ENCODE measurements around the gene OPN5. TPM values are rescaled to one million over a fixed set of nuclear protein-coding genes. Genes with fewer than 3 reads are reported as not detected.

OPN5 gene, protein sequence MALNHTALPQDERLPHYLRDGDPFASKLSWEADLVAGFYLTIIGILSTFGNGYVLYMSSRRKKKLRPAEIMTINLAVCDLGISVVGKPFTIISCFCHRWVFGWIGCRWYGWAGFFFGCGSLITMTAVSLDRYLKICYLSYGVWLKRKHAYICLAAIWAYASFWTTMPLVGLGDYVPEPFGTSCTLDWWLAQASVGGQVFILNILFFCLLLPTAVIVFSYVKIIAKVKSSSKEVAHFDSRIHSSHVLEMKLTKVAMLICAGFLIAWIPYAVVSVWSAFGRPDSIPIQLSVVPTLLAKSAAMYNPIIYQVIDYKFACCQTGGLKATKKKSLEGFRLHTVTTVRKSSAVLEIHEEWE
- not detected in 2 replicates for total RNA-seq

DNA sequence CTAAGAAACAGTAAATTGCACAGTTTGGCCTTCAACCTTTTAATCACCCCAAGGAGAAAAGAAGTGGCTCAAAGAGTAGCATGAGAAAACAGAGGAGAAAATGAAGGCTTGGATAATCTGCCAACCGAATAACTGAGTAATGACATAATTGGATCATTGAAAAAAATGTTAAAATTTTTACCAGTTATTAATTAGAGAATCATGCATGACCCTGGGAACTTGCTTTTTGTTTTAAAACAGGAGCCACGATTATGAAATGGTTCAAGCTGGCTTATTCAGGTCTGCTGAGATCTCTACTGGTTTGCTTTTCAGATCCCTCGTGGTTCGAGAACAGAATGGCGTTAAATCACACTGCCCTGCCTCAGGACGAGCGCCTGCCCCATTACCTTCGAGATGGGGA lies at the start of gene OPN5:
Gene OPN5, plus strand, starts transcription at position 301 of the 400 bp plus-strand sequence. Its CDS starts 35 bp downstream, at position 336.

Other genes with a start within 250 kb of the OPN5 start
- not detected in 2 replicates for gene ADGRF4, start 83.5 kb upstream of the OPN5 start, total RNA-seq

Measured in dermis lymphatic vessel endothelial cell (primary cell).